ENCODE measurements around the gene SLC23A2. TPM values are rescaled to one million over a fixed set of nuclear protein-coding genes. Genes with fewer than 3 reads are reported as not detected.

SLC23A2 gene
- total RNA-seq, 1 experiment from 2014 or later, result 37.3 TPM

DNA sequence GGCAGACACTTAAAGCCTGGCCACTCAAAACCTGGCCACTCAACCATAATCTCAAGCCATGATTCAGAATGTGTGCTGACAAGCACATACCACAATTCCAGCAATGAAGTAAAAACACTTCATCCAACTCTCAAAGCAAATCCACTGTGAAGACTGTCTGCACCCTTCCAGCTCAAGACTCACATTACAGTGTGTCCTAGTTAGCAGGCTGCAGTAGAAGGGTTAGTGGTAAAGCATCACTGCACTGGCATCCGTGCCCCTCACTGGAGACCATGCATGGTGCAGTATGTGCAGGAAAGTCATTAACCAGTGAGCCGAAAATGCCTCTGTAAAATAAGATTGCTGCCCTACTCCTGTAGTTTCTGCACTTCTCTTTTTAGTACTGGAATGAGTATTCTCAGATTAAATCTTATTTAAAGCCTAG lies 43.4 kb downstream of the SLC23A2 start:
- Histone ChIP-seq H3K36me3 (ENCODE audit: control insufficient read depth, insufficient read depth, low read length) (no peaks in the 10 kb centered on the region), H3K4me1 (peaks cover 14% of the 10 kb centered on the region), H3K27me3 (replicated peaks; ENCODE audit: control insufficient read depth, insufficient read depth, low read length) (no peaks in the 10 kb centered on the region), H3K9me3 (no peaks in the 10 kb centered on the region), H3K4me3 (ENCODE audit: low read depth, low read length) (no peak overlapping the region)
- Mint-ChIP-seq H3K36me3 (ENCODE audit: insufficient read depth, unreplicated experiment) (peaks cover 7% of the 10 kb centered on the region), H3K4me3 (ENCODE audit: unreplicated experiment) (no peak overlapping the region), H3K27me3 (ENCODE audit: insufficient read depth, unreplicated experiment) (no peaks in the 10 kb centered on the region), H3K9me3 (ENCODE audit: unreplicated experiment) (no peaks in the 10 kb centered on the region), H3K4me1 (ENCODE audit: low read depth, unreplicated experiment) (peaks cover 11% of the 10 kb centered on the region), H3K27ac (ENCODE audit: unreplicated experiment) (no peak overlapping the region)
- no TSS peak for BruUV-seq (replicated peaks)
- CTCF ChIA-PET, result no interaction called here
- intact Hi-C loops (cut with micrococcal nuclease; ENCODE audit: unreplicated experiment), result loop anchor here (5.0 kb wide), 1 partner anchor 144 kb away; no protein-coding TSS in a partner anchor
- POLR2A ChIA-PET, result no interaction called here
- DNase-seq, result no peak
- TF ChIP-seq CTCF (IDR thresholded peaks at IDR 0.05; ENCODE audit: insufficient read depth in 1 of 2, low read depth in 1 of 2, low read length in 1 of 2, severe bottlenecking in 1 of 2, unreplicated experiment in 1 of 2), result no peak

DNA sequence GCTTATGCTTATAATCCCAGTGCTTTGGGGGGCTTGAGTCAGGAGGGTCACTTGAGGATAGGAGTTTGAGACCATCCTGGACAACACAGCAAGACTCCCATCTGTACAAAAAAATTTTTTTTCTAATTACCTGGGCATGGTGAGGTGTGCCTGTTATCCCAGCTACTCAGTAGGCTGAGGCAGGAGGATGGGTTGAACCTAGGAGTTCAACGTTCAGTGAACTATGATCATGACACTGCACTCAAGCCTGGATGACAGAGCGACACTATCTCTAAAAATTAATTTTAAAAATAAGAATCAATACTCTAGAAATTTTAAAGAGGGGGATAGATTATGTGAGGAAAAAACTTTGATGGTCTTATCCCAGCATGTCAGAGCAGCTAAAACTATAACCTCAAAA lies 44.1 kb downstream of the SLC23A2 start:
- ChIA-PET POLR2A (no interaction called here), CTCF (interaction anchor here (0.8 kb wide), 1 partner anchor 174 kb away, joined by 5 read pairs; no protein-coding TSS in a partner anchor)
- Histone ChIP-seq H3K27me3 (replicated peaks; ENCODE audit: control insufficient read depth, insufficient read depth, low read length) (no peaks in the 10 kb centered on the region), H3K36me3 (ENCODE audit: control insufficient read depth, insufficient read depth, low read length) (no peaks in the 10 kb centered on the region), H3K9me3 (no peaks in the 10 kb centered on the region), H3K4me3 (ENCODE audit: low read depth, low read length) (no peak overlapping the region), H3K4me1 (peaks cover 7% of the 10 kb centered on the region)
- intact Hi-C loops (cut with micrococcal nuclease; ENCODE audit: unreplicated experiment), result loop anchor here (5.0 kb wide), 1 partner anchor 145 kb away; no protein-coding TSS in a partner anchor
- Mint-ChIP-seq H3K4me1 (ENCODE audit: low read depth, unreplicated experiment) (peaks cover 7% of the 10 kb centered on the region), H3K9me3 (ENCODE audit: unreplicated experiment) (no peaks in the 10 kb centered on the region), H3K27me3 (ENCODE audit: insufficient read depth, unreplicated experiment) (no peaks in the 10 kb centered on the region), H3K36me3 (ENCODE audit: insufficient read depth, unreplicated experiment) (peaks cover 6% of the 10 kb centered on the region), H3K4me3 (ENCODE audit: unreplicated experiment) (no peak overlapping the region), H3K27ac (ENCODE audit: unreplicated experiment) (no peak overlapping the region)
- DNase-seq, result no peak
- no TSS peak for BruUV-seq (replicated peaks)
- TF ChIP-seq CTCF (IDR thresholded peaks at IDR 0.05; ENCODE audit: insufficient read depth in 1 of 2, low read depth in 1 of 2, low read length in 1 of 2, severe bottlenecking in 1 of 2, unreplicated experiment in 1 of 2), result no peak

- intact Hi-C loops (cut with micrococcal nuclease; ENCODE audit: unreplicated experiment), result loop anchor here (1.0 to 5.0 kb wide), 3 partner anchors 92 to 349 kb away; no protein-coding TSS in a partner anchor
- peaks cover under 1% of the 10 kb centered on the region for H3K4me1 ChIP-seq
- no TSS peak for BruUV-seq (replicated peaks)
- no peak overlapping the region for H3K4me3 ChIP-seq (ENCODE audit: low read depth, low read length)
- H3K36me3 Mint-ChIP-seq (ENCODE audit: insufficient read depth, unreplicated experiment), result no peaks in the 10 kb centered on the region
- H3K4me3 Mint-ChIP-seq (ENCODE audit: unreplicated experiment), result no peak overlapping the region
- DNase-seq, result peak in 1 of 2 experiments; percentile 58
- no peaks in the 10 kb centered on the region for H3K27me3 ChIP-seq (replicated peaks; ENCODE audit: control insufficient read depth, insufficient read depth, low read length)
- no peak overlapping the region for H3K27ac Mint-ChIP-seq (ENCODE audit: unreplicated experiment)
- CTCF ChIA-PET, result interaction anchor here (0.6 to 1.5 kb wide), 4 partner anchors 9 to 195 kb away, joined by 3 to 5 read pairs (median 4); no protein-coding TSS in a partner anchor
- no peaks in the 10 kb centered on the region for H3K36me3 ChIP-seq (ENCODE audit: control insufficient read depth, insufficient read depth, low read length)
- peak; percentile 76 to 88 for TF ChIP-seq CTCF (IDR thresholded peaks at IDR 0.05; ENCODE audit: insufficient read depth in 1 of 2, low read depth in 1 of 2, low read length in 1 of 2, severe bottlenecking in 1 of 2, unreplicated experiment in 1 of 2)
- POLR2A ChIA-PET, result interaction anchor here (0.5 kb wide), 1 partner anchor 83 kb away, joined by 3 read pairs; no protein-coding TSS in a partner anchor
- no peaks in the 10 kb centered on the region for H3K9me3 ChIP-seq
- H3K4me1 Mint-ChIP-seq (ENCODE audit: low read depth, unreplicated experiment), result no peaks in the 10 kb centered on the region
- no peaks in the 10 kb centered on the region for H3K27me3 Mint-ChIP-seq (ENCODE audit: insufficient read depth, unreplicated experiment)
- no peaks in the 10 kb centered on the region for H3K9me3 Mint-ChIP-seq (ENCODE audit: unreplicated experiment)
Observed at GRCh38 chr20:4956200-4956810, 45.0 kb downstream of the SLC23A2 start.
